Aortic smooth muscle cell (primary cell): ENCODE results near the gene GJD2. TPM values are rescaled to one million over a fixed set of nuclear protein-coding genes. Genes with fewer than 3 reads are reported as not detected.

ENCODE experiments used
- total RNA-seq: library from RNA; depleted of rRNA; stranded (reverse); fragments of >200 nt; gene quantifications from 2 replicates; pipeline ENCODE4 v1.2.3, GENCODE V29; 2014

GJD2 gene
- total RNA-seq: not detected in 2 replicates

GRCh38 chr15:34754674-34755418 is at the start of gene GJD2:
Gene GJD2 (minus strand): TSS chr15:34754998. CDS start chr15:34754488, 510 bp downstream.

GRCh38 chr15:34795267-34796081 is 40.7 kb upstream of the GJD2 start, which contains the start of gene ACTC1:
Gene ACTC1 (minus strand): TSS chr15:34795549. CDS start chr15:34794808, 741 bp downstream.

Other genes starting within 250 kb of the GJD2 start
- 13.4 and 13.9 TPM in 2 replicates for gene GOLGA8B, start 171.3 kb downstream of the GJD2 start, total RNA-seq
- gene ACTC1, start 40.6 kb upstream of the GJD2 start, total RNA-seq: 0.12 TPM in 1 of 2 replicates, not detected in the other
- gene AQR, start 214.7 kb upstream of the GJD2 start, total RNA-seq: 16.8 and 20.8 TPM in 2 replicates
- 21.3 and 22.2 TPM in 2 replicates for gene ZNF770, start 233.3 kb upstream of the GJD2 start, total RNA-seq